Measurements from ENCODE around the gene GNG8.
A peak's percentile ranks its signal among the peaks of the same experiment; 100 is the strongest.

Gene GNG8

DNA sequence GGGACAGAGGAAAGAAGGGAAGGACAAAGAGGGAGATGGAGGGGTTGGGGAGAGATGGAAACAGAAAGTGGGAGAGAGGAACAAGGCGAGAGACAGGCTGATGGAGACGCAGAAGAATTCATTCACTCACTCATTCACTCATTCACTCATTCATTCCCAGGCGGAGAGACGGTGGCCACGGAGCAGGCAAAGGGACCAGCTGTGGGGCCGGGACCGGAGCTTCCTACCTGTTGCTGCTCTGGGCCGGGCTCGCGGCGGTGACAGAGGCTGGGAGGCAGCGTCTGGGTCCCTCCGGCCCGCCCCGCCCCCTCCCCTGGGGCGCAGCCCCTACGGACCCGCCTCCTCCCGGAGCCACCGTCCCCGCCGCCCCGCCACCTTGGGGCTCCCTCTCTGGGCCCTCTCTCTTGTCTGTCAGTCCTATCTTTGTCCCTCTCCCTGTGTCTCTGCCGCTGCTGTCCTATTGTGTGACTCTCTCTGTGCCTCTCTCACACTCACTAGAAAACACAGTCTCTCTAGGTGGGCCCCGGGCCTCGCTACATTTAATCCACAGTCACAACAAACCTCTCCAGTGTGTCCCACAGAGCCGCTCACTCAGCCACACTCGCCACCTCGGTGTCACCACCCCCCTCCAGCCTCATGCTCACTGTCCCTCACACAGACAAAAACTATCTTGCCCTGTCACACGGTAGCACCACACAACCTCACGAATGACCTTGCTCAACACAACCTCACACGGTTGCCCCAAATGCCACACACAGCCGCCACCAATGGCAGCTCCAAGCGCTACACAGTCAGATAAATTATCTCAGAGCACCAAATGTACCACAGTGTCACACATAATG lies at the start of gene GNG8:
Gene GNG8, minus strand, starts transcription at position 283 of the 842 bp plus-strand sequence. CDS start 1,520 bp downstream, outside the sequence.
- DNase-seq (ENCODE audit: low read depth, low spot score), result no peak

GRCh38 chr19:46685189-46685588 lies 49.2 kb upstream of the GNG8 start:
- DNase-seq (ENCODE audit: low read depth, low spot score), result no peak

DNA sequence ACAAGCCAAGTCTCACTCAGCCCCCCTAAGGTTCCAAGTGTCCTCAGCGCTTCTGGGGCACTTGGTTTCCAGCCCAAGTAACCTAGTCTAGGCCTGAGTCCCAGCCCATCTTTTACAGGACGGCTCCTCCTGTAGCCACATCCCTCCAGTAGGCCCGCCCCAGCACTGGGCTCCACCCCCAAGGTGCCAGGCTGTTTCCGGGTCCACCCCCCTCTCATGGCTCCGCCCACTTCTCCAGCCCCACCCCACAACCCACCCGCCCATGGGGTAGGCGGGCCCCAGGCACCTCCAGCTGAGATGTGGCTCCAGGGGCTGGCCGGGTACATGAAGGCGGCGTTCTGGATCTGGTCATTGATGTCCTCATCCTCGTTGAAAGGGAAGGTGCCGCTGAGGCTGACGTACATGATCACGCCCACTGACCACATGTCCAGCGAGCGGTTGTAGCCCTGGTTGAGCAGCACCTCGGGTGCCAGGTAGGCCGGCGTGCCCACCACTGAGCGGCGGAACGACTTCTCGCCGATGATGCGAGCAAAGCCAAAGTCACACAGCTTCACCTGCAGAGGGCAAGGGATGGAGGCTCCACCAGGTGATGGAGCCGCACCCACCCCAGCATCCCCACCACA lies 42.2 kb upstream of the GNG8 start:
- peak; percentile 27 for DNase-seq (ENCODE audit: low read depth, low spot score)

GRCh38 chr19:46674416-46675178 lies 38.6 kb upstream of the GNG8 start:
- DNase-seq (ENCODE audit: low read depth, low spot score), result no peak

GRCh38 chr19:46670813-46671212 lies 34.8 kb upstream of the GNG8 start:
- no peak for DNase-seq (ENCODE audit: low read depth, low spot score)

- no peak for DNase-seq (ENCODE audit: low read depth, low spot score)
Observed at GRCh38 chr19:46668662-46669061, 32.7 kb upstream of the GNG8 start.

DNA sequence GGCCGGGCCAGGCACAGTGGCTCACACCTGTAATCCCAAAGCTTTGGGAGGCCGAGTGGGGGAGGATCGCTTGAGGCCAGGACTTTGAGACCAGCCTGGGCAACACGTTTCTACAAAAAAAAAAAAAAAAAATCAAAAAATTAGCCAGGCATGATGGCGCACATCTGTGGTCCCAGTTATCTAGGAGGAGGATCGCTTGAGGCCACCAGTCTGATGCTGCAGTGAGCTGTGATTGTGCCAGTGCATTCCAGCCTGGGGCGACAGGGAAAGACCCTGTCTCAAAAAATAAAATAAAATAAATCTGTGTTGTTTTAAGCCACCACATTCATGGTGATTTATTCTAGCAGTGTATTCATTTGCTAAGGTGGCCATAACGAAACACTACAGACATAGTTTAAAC lies 29.1 kb upstream of the GNG8 start:
- no peak for DNase-seq (ENCODE audit: low read depth, low spot score)

DNA sequence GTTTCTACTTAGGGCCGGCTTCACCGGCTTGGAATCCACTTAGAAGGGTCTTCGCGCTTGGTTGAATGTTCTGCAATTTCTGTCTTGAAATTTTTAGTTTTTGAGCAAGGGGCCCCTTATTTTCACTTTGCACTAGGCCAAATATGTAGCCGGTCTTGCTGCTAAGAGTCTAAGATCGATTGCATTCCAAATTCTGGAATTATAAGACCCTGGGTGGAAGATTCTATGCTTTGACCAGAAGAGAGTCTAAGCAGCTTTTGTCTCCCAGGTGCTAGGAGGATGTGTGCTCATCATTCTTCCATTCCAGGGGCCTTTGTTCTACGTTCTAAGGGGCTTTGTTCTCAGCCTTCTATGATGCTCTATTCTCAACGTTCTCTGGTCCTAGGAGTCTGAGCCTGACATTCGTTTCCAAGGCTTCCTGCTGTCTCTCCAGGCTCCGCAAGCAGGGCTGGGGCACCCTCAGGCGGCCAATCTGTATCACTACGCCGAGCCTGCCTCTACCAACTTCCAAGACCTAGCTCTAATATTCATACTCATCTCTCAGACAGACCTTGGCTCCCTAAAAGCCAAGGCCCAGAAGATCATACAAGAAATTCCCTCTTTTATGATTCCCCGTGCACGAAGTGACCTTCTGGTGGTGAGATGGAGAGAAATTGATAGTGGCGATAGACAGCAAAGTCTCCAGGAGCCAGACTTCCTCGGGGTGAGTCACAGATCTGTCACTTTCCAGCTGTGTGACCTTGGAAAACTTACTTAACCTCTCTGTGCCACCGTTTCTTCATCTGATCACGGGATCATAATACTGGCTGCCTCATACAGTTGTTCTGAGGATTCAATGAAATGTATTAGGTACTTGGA lies 26.0 kb upstream of the GNG8 start:
- DNase-seq (ENCODE audit: low read depth, low spot score), result peak; percentile 50

GRCh38 chr19:46661020-46661731 lies 25.2 kb upstream of the GNG8 start, which contains the start of gene DACT3:
Gene DACT3 (minus strand): TSS chr19:46661182. CDS start chr19:46661064, 118 bp downstream.
- peak; percentile 100 for DNase-seq (ENCODE audit: low read depth, low spot score)

DNA sequence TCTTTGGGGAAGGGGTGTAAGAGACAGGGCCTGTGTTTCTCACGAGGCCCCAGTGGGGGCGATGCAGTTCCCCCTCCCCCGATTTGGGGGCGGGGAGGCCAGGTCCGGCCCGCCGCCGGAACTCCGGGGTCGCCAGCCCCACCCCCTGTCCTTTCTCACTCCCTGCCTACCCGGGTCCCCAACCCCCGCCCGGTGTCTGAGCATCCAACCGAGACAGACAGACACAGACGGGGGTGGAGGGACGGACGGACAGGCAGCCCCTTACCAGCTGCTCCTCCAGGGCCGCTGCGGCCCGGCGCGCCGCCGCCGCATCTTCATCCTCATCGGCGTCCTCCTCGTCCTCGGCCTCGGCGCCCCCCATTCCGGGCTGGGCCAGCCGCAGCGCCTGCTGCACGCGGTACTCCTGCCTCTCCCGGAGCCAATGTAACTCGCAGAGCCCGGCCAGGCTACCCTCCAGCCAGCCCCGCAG lies 24.6 kb upstream of the GNG8 start:
- no peak for DNase-seq (ENCODE audit: low read depth, low spot score)

- no peak for DNase-seq (ENCODE audit: low read depth, low spot score)
Observed at GRCh38 chr19:46660008-46660517, 24.1 kb upstream of the GNG8 start.

DNA sequence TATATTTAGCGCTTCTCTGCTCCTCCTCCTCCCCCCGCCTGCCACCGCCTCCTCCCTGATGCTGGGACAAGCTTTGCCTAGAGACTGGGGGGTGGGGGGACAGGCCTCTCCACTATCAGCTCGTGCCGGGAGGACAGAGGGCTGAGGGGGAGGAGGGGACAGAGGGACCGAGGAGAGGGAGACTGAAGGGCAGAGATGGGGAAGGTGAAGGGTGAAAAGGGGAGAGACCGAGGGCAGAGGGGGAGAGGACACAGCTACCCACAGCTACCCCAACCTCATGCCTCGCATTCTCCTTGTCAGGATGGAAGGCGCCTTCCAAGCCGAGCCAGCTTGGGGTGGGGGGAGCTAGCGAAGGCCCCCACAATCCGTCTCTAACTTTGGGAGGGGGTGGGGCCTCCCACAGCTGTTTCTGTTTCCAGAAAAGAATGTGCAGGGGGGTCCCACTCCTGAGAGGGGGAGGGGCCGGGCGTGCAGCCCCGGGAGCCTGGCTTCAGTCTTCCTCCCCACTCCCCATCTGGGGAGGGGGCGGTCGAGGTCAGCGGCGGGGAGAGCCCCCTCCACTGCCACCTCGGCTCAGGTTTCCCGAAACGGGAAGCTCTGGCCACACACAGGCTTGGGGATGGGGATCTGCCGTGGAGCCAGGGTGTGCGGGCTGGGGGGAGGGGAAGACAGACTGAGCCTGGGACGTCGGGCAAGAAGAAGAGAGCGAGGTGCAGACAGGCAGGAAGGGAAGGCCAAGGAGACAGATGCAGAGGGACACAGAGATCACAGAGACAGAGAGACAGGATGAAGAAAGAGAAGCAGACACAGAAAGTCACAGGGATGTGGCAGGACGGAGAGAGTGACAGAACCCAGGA lies 23.4 kb upstream of the GNG8 start:
- no peak for DNase-seq (ENCODE audit: low read depth, low spot score)

DNA sequence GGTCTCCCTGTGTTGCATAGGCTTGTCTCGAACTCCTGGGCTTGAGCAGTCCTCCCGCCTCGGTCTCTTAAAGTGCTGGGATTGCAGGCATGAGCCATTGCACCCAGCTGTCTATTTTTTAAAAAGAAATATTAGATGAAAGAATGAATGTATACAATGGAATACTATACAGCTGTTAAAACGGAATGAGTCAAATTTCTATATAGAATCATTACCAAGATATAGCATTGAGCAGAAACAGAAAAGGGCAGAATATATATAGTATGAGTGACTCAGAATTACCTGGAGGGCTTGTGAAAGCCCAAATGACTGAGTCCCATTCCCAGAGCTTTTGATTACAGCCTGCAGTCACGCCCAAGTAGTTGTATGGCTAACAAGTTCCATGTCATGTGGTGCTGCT lies 20.5 kb upstream of the GNG8 start:
- DNase-seq (ENCODE audit: low read depth, low spot score), result no peak

DNA sequence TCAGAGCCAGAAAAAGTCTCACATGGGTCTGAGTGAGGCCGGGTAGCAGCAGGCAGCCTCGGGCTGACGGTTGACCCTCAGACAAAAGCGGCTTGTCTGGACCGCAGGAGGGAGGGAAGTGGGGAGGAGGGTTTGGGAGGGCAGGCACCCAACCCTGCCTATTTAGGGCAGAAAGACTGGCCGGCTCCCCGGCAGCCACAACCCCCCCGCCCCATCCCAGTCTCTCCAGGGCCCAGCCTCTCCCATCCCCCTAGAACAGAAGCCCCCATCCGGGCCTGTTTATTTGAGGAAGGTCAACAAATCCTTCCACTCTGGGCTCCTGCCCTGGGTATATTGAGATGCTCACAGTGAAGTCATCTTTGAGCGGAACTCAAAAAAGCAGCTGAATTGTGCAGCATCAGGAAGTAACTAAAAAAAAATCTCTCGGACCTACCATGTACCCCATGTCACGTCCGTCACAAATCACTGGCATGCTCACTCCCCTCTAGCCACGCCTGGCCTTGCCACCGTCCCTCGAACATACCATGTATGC lies 18.7 kb upstream of the GNG8 start:
- no peak for DNase-seq (ENCODE audit: low read depth, low spot score)

DNA sequence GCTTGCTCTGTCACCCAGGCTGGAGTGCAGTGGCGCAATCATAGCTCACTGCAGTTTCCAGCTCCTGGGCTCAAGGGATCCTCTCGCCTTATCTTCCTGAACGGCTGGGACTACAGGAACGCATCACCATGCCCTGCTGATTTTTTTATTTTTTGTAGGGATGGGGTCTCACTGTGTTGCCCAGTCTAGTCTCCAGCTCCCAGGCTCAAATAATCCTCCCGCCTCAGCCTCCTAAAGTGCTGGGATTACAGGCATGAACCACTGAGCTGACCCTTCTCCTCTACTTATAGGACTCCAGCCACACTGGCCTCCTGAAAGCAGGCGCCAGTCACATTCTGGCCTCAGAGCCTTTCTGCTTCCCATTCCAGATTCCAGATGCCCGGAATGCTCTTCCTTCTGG lies 14.4 kb upstream of the GNG8 start:
- no peak for DNase-seq (ENCODE audit: low read depth, low spot score)

- DNase-seq (ENCODE audit: low read depth, low spot score), result no peak
Observed at GRCh38 chr19:46648961-46649960, 13.3 kb upstream of the GNG8 start.

DNA sequence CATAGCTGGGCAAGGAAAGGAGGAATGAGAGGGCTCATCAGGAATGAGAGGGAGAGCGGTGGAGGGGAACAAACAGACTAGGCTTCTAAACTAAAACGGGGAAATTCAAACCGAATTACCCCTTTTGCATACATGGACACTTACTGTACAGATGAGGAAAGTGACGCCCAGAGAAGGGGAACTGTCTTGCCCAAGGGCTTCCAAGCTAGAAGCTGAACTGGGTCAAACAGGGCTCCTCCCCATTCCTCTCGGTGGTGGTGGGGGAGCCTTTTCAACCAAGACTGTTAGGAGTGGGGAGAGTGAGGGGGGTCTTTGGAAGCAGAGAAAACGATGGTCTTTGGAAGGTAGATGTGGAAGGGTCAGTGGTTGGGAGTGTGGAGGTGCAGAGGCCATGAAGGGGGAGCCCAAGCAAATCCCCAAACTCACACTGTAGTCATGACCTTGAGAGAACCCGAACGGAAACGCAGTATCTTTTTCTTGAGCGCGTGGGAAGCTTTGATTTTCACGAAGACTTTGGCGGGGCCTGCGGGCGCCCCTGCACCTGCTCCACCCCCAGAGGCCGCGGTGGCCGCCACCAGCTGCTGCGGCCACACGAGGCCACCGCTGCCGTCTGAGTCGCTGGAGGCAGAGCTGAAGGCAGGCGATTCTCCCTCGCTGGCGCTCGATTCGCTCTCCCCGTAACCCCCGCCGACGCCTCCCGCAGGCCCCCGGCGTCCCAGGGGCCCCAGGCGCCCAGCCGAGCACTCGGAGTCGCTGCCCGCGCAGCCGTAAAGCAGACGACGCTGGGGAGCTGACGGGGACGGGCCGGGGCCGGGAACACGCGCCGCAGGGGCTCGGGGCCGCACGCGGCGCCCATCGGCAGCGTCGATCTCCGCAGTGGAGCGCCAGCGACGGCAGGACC lies 12.3 kb upstream of the GNG8 start:
- DNase-seq (ENCODE audit: low read depth, low spot score), result no peak

Data from activated naive CD8-positive, alpha-beta T cell treated with anti-CD3 and anti-CD28 coated beads, Interleukin-2, amount 50 U/mL, for 16 hours (primary cell).